Breast epithelium (tissue), 4 donors: ENCODE results near the gene AOPEP. TPM values are rescaled to one million over a fixed set of nuclear protein-coding genes. Genes with fewer than 3 reads are reported as not detected.

Experiments used
- DNase-seq, 2 donors: peaks; one replicate each; pipeline ENCODE4 v3.0.0-alpha.2; 2019; ENCODE audit warnings: low spot score in 2 of 2
- H3K27ac ChIP-seq, 2 donors: fragments of 200-600 bp; sonication (generic) in 1 of 2; one replicate each; pipeline ENCODE4 v1.5.1; 2016 to 2019; ENCODE audit warnings: mild to moderate bottlenecking in 1 of 2
- H3K27me3 ChIP-seq, 2 donors: fragments of 200-600 bp; sonication (generic) in 1 of 2; one replicate each; pipeline versions ENCODE4 v1.5.1 to v1.6.0; 2017 to 2019; ENCODE audit warnings: control low read depth in 1 of 2, mild to moderate bottlenecking in 1 of 2
- H3K36me3 ChIP-seq: fragments of 200-600 bp; one replicate; pipeline ENCODE4 v1.5.1; 2019
- H3K4me1 ChIP-seq, 2 donors: fragments of 200-600 bp; sonication (generic); one replicate each; pipeline ENCODE4 v1.5.1; 2016 to 2019; ENCODE audit warnings: control low read depth in 1 of 2
- H3K4me3 ChIP-seq, 3 donors: fragments of 200-600 bp; sonication (generic); 1 replicate in 2 of 3; 2 replicates in 1 of 3; pipeline ENCODE4 v1.5.1; 2016 to 2019; ENCODE audit warnings: mild to moderate bottlenecking in 3 of 3, moderate library complexity in 2 of 3
- H3K9me3 ChIP-seq, 2 donors: fragments of 200-600 bp; sonication (generic) in 1 of 2; one replicate each; pipeline ENCODE4 v1.5.1; 2016 to 2019; ENCODE audit warnings: control low read depth in 1 of 2
- CTCF ChIP-seq, 3 donors: fragments of 450-650 bp; IDR thresholded peaks; one replicate each; pipeline ENCODE4 v1.5.1; 2016 to 2017; ENCODE audit warnings: antibody characterized with exemption in 3 of 3, mild to moderate bottlenecking in 3 of 3, moderate library complexity in 3 of 3
- POLR2A ChIP-seq: fragments of 450-650 bp; IDR thresholded peaks from one replicate; pipeline ENCODE4 v1.6.1; 2016; ENCODE audit warnings: antibody characterized with exemption, mild to moderate bottlenecking, moderate library complexity
- POLR2AphosphoS5 ChIP-seq, 3 donors: sonication (generic); formaldehyde crosslinking; IDR thresholded peaks; one replicate each; pipeline ENCODE4 v1.6.1; 2017; ENCODE audit warnings: antibody characterized with exemption in 3 of 3
- intact Hi-C: fragments of 100-400 bp; cut with DNase I; formaldehyde crosslinking; loops from one replicate; pipeline ENCODE4 v1.15.1; 2023; ENCODE audit warnings: low total_unique reads
- total RNA-seq, 3 donors: library from RNA; depleted of rRNA; stranded (reverse); fragments of >200 nt; gene quantifications; one replicate each; pipeline ENCODE4 v1.1.0, GENCODE V29; 2016

AOPEP gene
- total RNA-seq, 3 donors from 2014 or later: 15.5 to 94.1 (median 87.5) TPM

GRCh38 chr9:94916956-94917355 is 190.5 kb downstream of the AOPEP start:
- Histone ChIP-seq H3K9me3 (no peaks in the 10 kb centered on the region), H3K4me1 (peaks cover 0 to 3% of the 10 kb centered on the region in 2 donors), H3K27me3 (no peaks in the 10 kb centered on the region), H3K27ac (no peak overlapping the region), H3K36me3 (no peaks in the 10 kb centered on the region), H3K4me3 (no peak overlapping the region)
- intact Hi-C loops: no loop called here
- TF ChIP-seq POLR2AphosphoS5 (IDR thresholded peaks at IDR 0.05) (no peak), CTCF (IDR thresholded peaks at IDR 0.05) (no peak), POLR2A (no peak)
- no peak for DNase-seq

GRCh38 chr9:94918038-94918753 is 191.7 kb downstream of the AOPEP start:
- no peak for TF ChIP-seq POLR2A
- TF ChIP-seq POLR2AphosphoS5 (IDR thresholded peaks at IDR 0.05): no peak
- no peak for TF ChIP-seq CTCF (IDR thresholded peaks at IDR 0.05)
- Histone ChIP-seq H3K27ac (no peak overlapping the region), H3K4me3 (no peak overlapping the region), H3K27me3 (no peaks in the 10 kb centered on the region), H3K4me1 (peaks cover 0 to 9% of the 10 kb centered on the region in 2 donors), H3K36me3 (no peaks in the 10 kb centered on the region), H3K9me3 (no peaks in the 10 kb centered on the region)
- DNase-seq: no peak
- intact Hi-C loops: no loop called here

GRCh38 chr9:94919376-94920098 is 193.0 kb downstream of the AOPEP start:
- intact Hi-C loops: loop anchor here (1.0 kb wide), 1 partner anchor 48 kb away; no protein-coding TSS in a partner anchor
- Histone ChIP-seq H3K36me3 (no peaks in the 10 kb centered on the region), H3K4me1 (peaks cover 8 to 12% of the 10 kb centered on the region in 2 donors), H3K4me3 (no peak overlapping the region), H3K27ac (peak overlapping the region; percentile 60 to 78), H3K27me3 (no peaks in the 10 kb centered on the region), H3K9me3 (no peaks in the 10 kb centered on the region)
- TF ChIP-seq POLR2AphosphoS5 (IDR thresholded peaks at IDR 0.05) (no peak), POLR2A (no peak), CTCF (IDR thresholded peaks at IDR 0.05) (no peak)
- DNase-seq: peak in 1 of 2 donors; percentile 33

- Histone ChIP-seq H3K36me3 (no peaks in the 10 kb centered on the region), H3K9me3 (no peaks in the 10 kb centered on the region), H3K4me3 (no peak overlapping the region), H3K27ac (peak overlapping the region; percentile 60 to 78), H3K4me1 (peaks cover 8 to 12% of the 10 kb centered on the region in 2 donors), H3K27me3 (no peaks in the 10 kb centered on the region)
- intact Hi-C loops: no loop called here
- no peak for DNase-seq
- TF ChIP-seq POLR2AphosphoS5 (IDR thresholded peaks at IDR 0.05) (no peak), POLR2A (no peak), CTCF (IDR thresholded peaks at IDR 0.05) (no peak)
Observed at GRCh38 chr9:94920420-94921091, 194.1 kb downstream of the AOPEP start.
